GM21515 (cell line): ENCODE measurements around the gene AHNAK2.

Experiments
- ATAC-seq: cut with Tn5 transposase; IDR thresholded peaks from one replicate; pipeline ENCODE4 v1.9.1; 2021; ENCODE audit not compliant: unreplicated experiment

AHNAK2 gene

GRCh38 chr14:104986487-104987164 lies 8.5 kb upstream of the AHNAK2 start:
- no peak for ATAC-seq

GRCh38 chr14:104985675-104986486 lies 7.7 kb upstream of the AHNAK2 start, which contains the start of gene CLBA1:
Gene CLBA1 (plus strand): TSS chr14:104985788. CDS start chr14:104986432, 644 bp downstream.
- ATAC-seq: peak; percentile 88

GRCh38 chr14:104984056-104984894 lies 6.1 kb upstream of the AHNAK2 start:
- no peak for ATAC-seq

GRCh38 chr14:104983231-104983721 lies 5.1 kb upstream of the AHNAK2 start:
- no peak for ATAC-seq

- no peak for ATAC-seq
Observed at GRCh38 chr14:104982548-104983230, 4.5 kb upstream of the AHNAK2 start.

GRCh38 chr14:104981699-104982541 lies 3.7 kb upstream of the AHNAK2 start:
- no peak for ATAC-seq

- ATAC-seq: no peak
Observed at GRCh38 chr14:104980611-104981531, 2.7 kb upstream of the AHNAK2 start.

- no peak for ATAC-seq
Observed at GRCh38 chr14:104979758-104980610, 1.8 kb upstream of the AHNAK2 start.

- ATAC-seq: no peak
Observed at GRCh38 chr14:104978746-104979691, 845 bp upstream of the AHNAK2 start.

GRCh38 chr14:104977008-104977680 lies 1.0 kb downstream of the AHNAK2 start:
- no peak for ATAC-seq

- peak; percentile 51 for ATAC-seq
Observed at GRCh38 chr14:104976198-104977007, 1.8 kb downstream of the AHNAK2 start.

GRCh38 chr14:104975481-104976197 lies 2.5 kb downstream of the AHNAK2 start:
- no peak for ATAC-seq

GRCh38 chr14:104974665-104975390 lies 3.3 kb downstream of the AHNAK2 start:
- ATAC-seq: no peak

GRCh38 chr14:104974146-104974541 lies 4.0 kb downstream of the AHNAK2 start:
- no peak for ATAC-seq
